ENCODE results near the gene DDX10. TPM values are rescaled to one million over a fixed set of nuclear protein-coding genes. Genes with fewer than 3 reads are reported as not detected.

Gene DDX10
- total and polyA plus RNA-seq, 7 donors = 12.0 to 41.0 (median 18.2) TPM

GRCh38 chr11:108909921-108910320, 245.1 kb downstream of the DDX10 start:
- Histone ChIP-seq H3K27me3 (no peaks in the 10 kb centered on the region), H3K36me3 (no peaks in the 10 kb centered on the region), H3K9me3 (no peaks in the 10 kb centered on the region), H3K4me1 (no peaks in the 10 kb centered on the region), H3K27ac (no peak overlapping the region), H3K4me3 (no peak overlapping the region)
- intact Hi-C loops (cut with DNase I) = no loop called here
- TF ChIP-seq POLR2AphosphoS5 (IDR thresholded peaks at IDR 0.05) = no peak
- no peak for TF ChIP-seq CTCF (IDR thresholded peaks at IDR 0.05)
- no peak for TF ChIP-seq POLR2A (IDR thresholded peaks at IDR 0.05)
- no peak for TF ChIP-seq EP300 (IDR thresholded peaks at IDR 0.05)
- DNase-seq = no peak
- WGBS, 2 donors = 83 to 95% methylated on average over 3 of the region's 3 CpGs

- no peak overlapping the region for H3K27ac ChIP-seq
- H3K9me3 ChIP-seq = no peaks in the 10 kb centered on the region
- TF ChIP-seq POLR2AphosphoS5 (IDR thresholded peaks at IDR 0.05) = no peak
- no peak for TF ChIP-seq POLR2A (IDR thresholded peaks at IDR 0.05)
- TF ChIP-seq EP300 (IDR thresholded peaks at IDR 0.05) = no peak
- H3K27me3 ChIP-seq = no peaks in the 10 kb centered on the region
- intact Hi-C loops (cut with DNase I) = no loop called here
- DNase-seq = no peak
- H3K4me3 ChIP-seq = no peak overlapping the region
- no peaks in the 10 kb centered on the region for H3K36me3 ChIP-seq
- no peaks in the 10 kb centered on the region for H3K4me1 ChIP-seq
- WGBS, 2 donors = 97 to 99% methylated on average over 1 of the region's 1 CpG
These were observed 247.7 kb downstream of the DDX10 start for GRCh38 chr11:108912581-108912980.

- Histone ChIP-seq H3K27me3 (no peaks in the 10 kb centered on the region), H3K4me1 (no peaks in the 10 kb centered on the region), H3K27ac (no peak overlapping the region), H3K9me3 (no peaks in the 10 kb centered on the region), H3K36me3 (no peaks in the 10 kb centered on the region), H3K4me3 (no peak overlapping the region)
- WGBS, 2 donors = 84 to 88% methylated on average over 4 of the region's 4 CpGs
- TF ChIP-seq POLR2A (IDR thresholded peaks at IDR 0.05) = no peak
- TF ChIP-seq EP300 (IDR thresholded peaks at IDR 0.05) = no peak
- TF ChIP-seq CTCF (IDR thresholded peaks at IDR 0.05) = no peak
- TF ChIP-seq POLR2AphosphoS5 (IDR thresholded peaks at IDR 0.05) = no peak
- intact Hi-C loops (cut with DNase I) = no loop called here
- DNase-seq = no peak
These were observed 248.3 kb downstream of the DDX10 start for GRCh38 chr11:108913204-108913603.

GRCh38 chr11:108914211-108914610, 249.3 kb downstream of the DDX10 start:
- DNase-seq = no peak
- WGBS, 2 donors = 92 to 97% methylated on average over 2 of the region's 2 CpGs
- H3K9me3 ChIP-seq = no peaks in the 10 kb centered on the region
- no peak overlapping the region for H3K4me3 ChIP-seq
- TF ChIP-seq POLR2AphosphoS5 (IDR thresholded peaks at IDR 0.05) (no peak), CTCF (IDR thresholded peaks at IDR 0.05) (no peak), POLR2A (IDR thresholded peaks at IDR 0.05) (no peak), EP300 (IDR thresholded peaks at IDR 0.05) (no peak)
- no peaks in the 10 kb centered on the region for H3K27me3 ChIP-seq
- intact Hi-C loops (cut with DNase I) = no loop called here
- no peak overlapping the region for H3K27ac ChIP-seq
- no peaks in the 10 kb centered on the region for H3K4me1 ChIP-seq
- no peaks in the 10 kb centered on the region for H3K36me3 ChIP-seq

GRCh38 chr11:108914981-108915380, 250.1 kb downstream of the DDX10 start:
- Histone ChIP-seq H3K27me3 (no peaks in the 10 kb centered on the region), H3K36me3 (no peaks in the 10 kb centered on the region), H3K27ac (no peak overlapping the region), H3K4me1 (no peaks in the 10 kb centered on the region), H3K9me3 (no peaks in the 10 kb centered on the region), H3K4me3 (no peak overlapping the region)
- DNase-seq = no peak
- TF ChIP-seq POLR2A (IDR thresholded peaks at IDR 0.05) (no peak), CTCF (IDR thresholded peaks at IDR 0.05) (no peak), POLR2AphosphoS5 (IDR thresholded peaks at IDR 0.05) (no peak), EP300 (IDR thresholded peaks at IDR 0.05) (no peak)
- intact Hi-C loops (cut with DNase I) = no loop called here
